IPS DF 6.9 (cell line): ENCODE data around the gene ABHD14A.

Experiments used
- DNase-seq: peaks from one replicate; pipeline ENCODE4 v3.0.0-alpha.2; 2013; ENCODE audit warnings: low read depth, low spot score
- H3K27ac ChIP-seq: one replicate; pipeline ENCODE4 v1.5.1; 2013; ENCODE audit warnings: low read length, control low read depth
- H3K27me3 ChIP-seq: 2 replicates; pipeline ENCODE4 v1.6.1; 2013; ENCODE audit warnings: mild to moderate bottlenecking, low read length; ENCODE audit not compliant: control insufficient read depth, insufficient read depth
- H3K36me3 ChIP-seq: 2 replicates; pipeline ENCODE4 v1.6.1; 2013; ENCODE audit warnings: low read length; ENCODE audit not compliant: control insufficient read depth, insufficient read depth
- H3K4me1 ChIP-seq: 2 replicates; pipeline ENCODE4 v1.6.1; 2013; ENCODE audit warnings: low read length; ENCODE audit not compliant: control insufficient read depth, insufficient read depth
- H3K4me3 ChIP-seq: 2 replicates; pipeline ENCODE4 v1.5.1; 2013; ENCODE audit warnings: mild to moderate bottlenecking, low read length
- H3K9me3 ChIP-seq: 2 replicates; pipeline ENCODE4 v1.6.1; 2013; ENCODE audit warnings: low read length, inconsistent platforms; ENCODE audit not compliant: control insufficient read depth, insufficient read depth
- WGBS: extraction: QIAGEN DNeasy Blood & Tissue Kit; methylation state at CpG from one replicate; pipeline ENCODE4 v1.1.7; 2013; ENCODE audit warnings: mixed read lengths, missing lambda C conversion rate; ENCODE audit not compliant: insufficient read length, insufficient coverage; 5-methylcytosine and 5-hydroxymethylcytosine counted together

ABHD14A gene

GRCh38 chr3:51998774-51999173 is 23.9 kb downstream of the ABHD14A start:
- peaks cover 6% of the 10 kb centered on the region; the same call in 1 of the 2 replicates for H3K4me1 ChIP-seq
- H3K36me3 ChIP-seq, result peaks cover 12% of the 10 kb centered on the region
- no peak for DNase-seq
- WGBS, result no CpG with 5 or more reads among the region's 7 CpGs
- no peaks in the 10 kb centered on the region for H3K9me3 ChIP-seq
- no peak overlapping the region for H3K27ac ChIP-seq
- H3K4me3 ChIP-seq, result no peak overlapping the region
- no peaks in the 10 kb centered on the region for H3K27me3 ChIP-seq

DNA sequence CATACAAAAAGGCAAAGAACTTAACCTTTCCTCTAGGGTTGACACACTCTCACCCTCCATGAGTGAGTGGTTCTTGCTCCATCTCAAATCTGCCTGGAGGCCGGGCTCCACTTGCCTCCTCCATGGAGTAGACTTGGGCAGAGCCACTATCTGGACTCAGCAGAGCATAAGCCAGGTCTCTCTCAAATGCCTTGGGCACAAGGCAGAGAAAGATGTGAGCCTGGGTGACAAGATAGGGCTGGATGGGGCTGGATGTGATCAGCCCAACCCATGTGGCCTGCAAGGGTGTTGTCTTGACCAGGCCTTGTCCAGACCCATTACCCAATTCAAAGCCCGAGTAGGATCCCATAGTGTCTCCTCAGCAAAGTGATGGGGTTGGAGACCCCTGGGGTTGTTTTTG is 25.0 kb downstream of the ABHD14A start:
- Histone ChIP-seq H3K27ac (no peak overlapping the region), H3K36me3 (0 out of 2 replicates have a peak, but pooled peaks cover 1% of the 10 kb centered on the region), H3K4me1 (peaks cover 5% of the 10 kb centered on the region), H3K27me3 (no peaks in the 10 kb centered on the region), H3K4me3 (no peak overlapping the region), H3K9me3 (no peaks in the 10 kb centered on the region)
- DNase-seq, result no peak
- WGBS, result no CpG with 5 or more reads among the region's 2 CpGs

GRCh38 chr3:52001443-52001974 is 26.6 kb downstream of the ABHD14A start:
- WGBS, result no CpG with 5 or more reads among the region's 18 CpGs

GRCh38 chr3:52002748-52003147 is 27.9 kb downstream of the ABHD14A start:
- Histone ChIP-seq H3K9me3 (no peaks in the 10 kb centered on the region), H3K27ac (no peak overlapping the region), H3K4me1 (peaks cover 16% of the 10 kb centered on the region), H3K36me3 (no peaks in the 10 kb centered on the region), H3K4me3 (no peak overlapping the region), H3K27me3 (no peaks in the 10 kb centered on the region)
- no CpG with 5 or more reads among the region's 6 CpGs for whole genome bisulfite sequencing
- no peak for DNase-seq

More at GRCh38 chr3:52001443-52001974, 26.6 kb downstream of the ABHD14A start:
- Histone ChIP-seq H3K4me1 (peaks cover 16% of the 10 kb centered on the region), H3K27me3 (no peaks in the 10 kb centered on the region), H3K27ac (no peak overlapping the region), H3K9me3 (no peaks in the 10 kb centered on the region), H3K36me3 (no peaks in the 10 kb centered on the region), H3K4me3 (no peak overlapping the region)
- peak; percentile 90 for DNase-seq

- no peak for DNase-seq
- Histone ChIP-seq H3K27ac (no peak overlapping the region), H3K27me3 (no peaks in the 10 kb centered on the region), H3K36me3 (no peaks in the 10 kb centered on the region), H3K4me1 (peaks cover 12% of the 10 kb centered on the region), H3K4me3 (no peak overlapping the region), H3K9me3 (no peaks in the 10 kb centered on the region)
- WGBS, result no CpG with 5 or more reads among the region's 16 CpGs
These were observed 29.4 kb downstream of the ABHD14A start for GRCh38 chr3:52004163-52004787.

DNA sequence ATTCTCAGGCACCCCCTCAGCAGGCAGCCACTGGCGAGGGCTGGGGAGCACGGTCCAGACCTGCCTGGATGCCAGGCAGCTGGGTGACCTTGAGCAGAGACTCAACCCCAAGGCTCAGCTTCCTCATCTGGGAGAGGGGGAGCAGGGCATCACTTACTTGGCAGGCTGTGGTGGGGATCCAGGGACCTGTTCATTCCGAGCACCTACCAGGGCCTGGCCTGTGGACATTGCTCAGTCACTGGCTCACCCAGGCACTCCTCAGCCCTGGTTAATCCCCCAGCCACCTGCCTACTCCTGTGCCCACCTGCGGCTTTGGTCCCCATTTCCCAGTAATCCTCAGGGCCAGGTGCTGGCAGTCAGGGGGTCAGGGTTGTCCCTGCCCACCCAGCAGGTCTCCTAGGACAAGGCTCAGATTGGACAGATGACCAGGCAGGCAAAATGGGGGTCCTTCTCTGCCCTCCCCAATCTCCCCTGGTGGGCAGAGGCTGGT is 30.1 kb downstream of the ABHD14A start:
- Histone ChIP-seq H3K4me3 (no peak overlapping the region), H3K4me1 (peaks cover 12% of the 10 kb centered on the region), H3K27me3 (no peaks in the 10 kb centered on the region), H3K27ac (no peak overlapping the region), H3K9me3 (no peaks in the 10 kb centered on the region), H3K36me3 (no peaks in the 10 kb centered on the region)
- WGBS, result no CpG with 5 or more reads among the region's 4 CpGs
- DNase-seq, result no peak

DNA sequence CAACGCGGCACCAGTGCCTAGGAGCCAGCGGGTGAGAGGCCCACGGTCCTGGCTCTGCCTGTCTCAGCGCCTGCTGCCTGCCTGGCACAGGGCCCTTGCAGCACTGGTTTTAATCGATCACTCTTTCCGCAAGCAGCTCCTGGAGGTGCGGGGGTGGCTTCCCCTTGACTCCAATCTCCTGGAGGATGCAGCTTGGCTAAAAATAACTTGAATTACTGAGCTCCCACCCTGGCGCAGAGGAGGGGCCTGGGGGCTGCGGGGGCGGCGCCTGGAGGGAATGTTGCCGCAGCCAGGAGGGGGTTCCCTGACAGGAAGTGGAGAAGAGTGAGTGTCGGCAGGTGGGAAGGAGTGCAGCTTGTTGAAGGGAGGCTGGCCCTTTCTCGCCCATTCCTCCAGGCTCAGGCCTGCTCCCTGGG is 30.7 kb downstream of the ABHD14A start:
- no peak overlapping the region for H3K4me3 ChIP-seq
- no peak for DNase-seq
- no CpG with 5 or more reads among the region's 15 CpGs for WGBS
- H3K27me3 ChIP-seq, result no peaks in the 10 kb centered on the region
- no peak overlapping the region for H3K27ac ChIP-seq
- H3K4me1 ChIP-seq, result peaks cover 12% of the 10 kb centered on the region
- H3K9me3 ChIP-seq, result no peaks in the 10 kb centered on the region
- no peaks in the 10 kb centered on the region for H3K36me3 ChIP-seq

DNA sequence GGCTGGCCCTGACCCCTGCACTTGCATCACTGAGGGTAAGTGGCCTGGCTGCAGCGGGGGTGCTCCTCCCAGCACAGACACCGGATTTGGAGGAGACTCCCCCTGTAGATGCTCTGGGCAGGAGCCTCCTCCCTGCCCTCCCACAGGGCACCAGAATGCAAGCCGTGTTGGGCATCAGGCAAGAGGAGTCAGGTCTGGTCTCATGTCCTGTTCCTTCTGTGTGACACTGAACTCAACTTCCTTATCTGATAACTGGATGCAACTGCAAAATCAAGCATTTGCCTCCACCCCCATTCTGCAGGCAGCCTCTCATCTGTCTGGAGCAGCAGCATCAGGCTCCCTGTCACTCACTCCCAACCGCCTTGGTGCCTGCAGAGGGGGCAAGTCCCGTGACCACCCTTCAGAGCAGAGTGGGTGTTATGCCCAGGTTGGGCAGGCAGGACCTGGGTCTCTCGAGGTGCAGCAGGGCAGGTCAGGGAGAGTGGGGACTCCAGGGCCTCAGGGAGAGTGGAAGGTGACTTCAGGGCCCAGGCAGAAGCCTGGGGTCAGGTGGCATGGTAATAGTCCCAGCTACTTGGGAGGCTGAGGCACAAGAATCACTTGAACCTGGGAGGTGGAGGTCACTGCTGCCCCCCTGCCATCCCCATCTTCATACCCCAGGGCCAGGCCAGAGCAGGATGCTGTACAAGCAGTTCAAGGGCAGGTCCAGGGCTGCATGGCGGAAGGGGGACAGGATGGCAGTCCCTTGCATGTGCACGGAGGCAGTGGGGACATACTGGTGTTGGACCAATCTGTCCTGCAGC is 31.4 kb downstream of the ABHD14A start:
- H3K4me1 ChIP-seq, result peaks cover 12% of the 10 kb centered on the region
- no peaks in the 10 kb centered on the region for H3K9me3 ChIP-seq
- no peaks in the 10 kb centered on the region for H3K36me3 ChIP-seq
- DNase-seq, result no peak
- no peak overlapping the region for H3K4me3 ChIP-seq
- H3K27ac ChIP-seq, result no peak overlapping the region
- no peaks in the 10 kb centered on the region for H3K27me3 ChIP-seq
- no CpG with 5 or more reads among the region's 8 CpGs for WGBS

- WGBS, result no CpG with 5 or more reads among the region's 6 CpGs
- Histone ChIP-seq H3K36me3 (no peaks in the 10 kb centered on the region), H3K4me1 (peaks cover 12% of the 10 kb centered on the region), H3K4me3 (no peak overlapping the region), H3K9me3 (no peaks in the 10 kb centered on the region), H3K27me3 (no peaks in the 10 kb centered on the region), H3K27ac (no peak overlapping the region)
- DNase-seq, result no peak
These were observed 31.9 kb downstream of the ABHD14A start for GRCh38 chr3:52006820-52007133.

DNA sequence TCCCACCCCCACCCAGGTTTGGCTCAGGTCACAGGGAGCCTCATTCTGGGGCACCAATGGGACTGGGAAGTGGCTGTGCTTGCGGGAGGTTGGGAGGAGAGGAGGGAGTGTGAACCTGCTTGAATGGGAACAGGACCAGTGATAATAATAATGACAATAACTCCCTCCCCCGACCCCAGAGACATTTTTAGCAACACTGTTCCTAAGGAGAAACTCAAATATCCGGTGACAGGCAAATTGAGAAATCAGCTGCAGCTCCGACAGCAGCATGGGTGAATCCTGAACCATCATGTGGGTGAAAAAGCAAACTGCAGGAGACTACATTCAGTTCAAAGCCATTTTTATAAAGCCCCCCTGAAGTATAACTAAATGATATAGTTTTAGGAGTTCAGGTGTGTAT is 32.4 kb downstream of the ABHD14A start:
- Histone ChIP-seq H3K4me3 (no peak overlapping the region), H3K27ac (no peak overlapping the region), H3K9me3 (no peaks in the 10 kb centered on the region), H3K27me3 (no peaks in the 10 kb centered on the region), H3K4me1 (peaks cover 12% of the 10 kb centered on the region), H3K36me3 (no peaks in the 10 kb centered on the region)
- no peak for DNase-seq
- WGBS, result no CpG with 5 or more reads among the region's 4 CpGs
